GM21528 (cell line): ENCODE results near the gene NUDT5.
A peak's percentile ranks its signal among the peaks of the same experiment; 100 is the strongest.

Source experiments
- ATAC-seq: cut with Tn5 transposase; IDR thresholded peaks from one replicate; pipeline ENCODE4 v1.9.1; 2021; ENCODE audit warnings: mild to moderate bottlenecking, moderate library complexity; ENCODE audit not compliant: unreplicated experiment, low FRiP score

NUDT5 gene

DNA sequence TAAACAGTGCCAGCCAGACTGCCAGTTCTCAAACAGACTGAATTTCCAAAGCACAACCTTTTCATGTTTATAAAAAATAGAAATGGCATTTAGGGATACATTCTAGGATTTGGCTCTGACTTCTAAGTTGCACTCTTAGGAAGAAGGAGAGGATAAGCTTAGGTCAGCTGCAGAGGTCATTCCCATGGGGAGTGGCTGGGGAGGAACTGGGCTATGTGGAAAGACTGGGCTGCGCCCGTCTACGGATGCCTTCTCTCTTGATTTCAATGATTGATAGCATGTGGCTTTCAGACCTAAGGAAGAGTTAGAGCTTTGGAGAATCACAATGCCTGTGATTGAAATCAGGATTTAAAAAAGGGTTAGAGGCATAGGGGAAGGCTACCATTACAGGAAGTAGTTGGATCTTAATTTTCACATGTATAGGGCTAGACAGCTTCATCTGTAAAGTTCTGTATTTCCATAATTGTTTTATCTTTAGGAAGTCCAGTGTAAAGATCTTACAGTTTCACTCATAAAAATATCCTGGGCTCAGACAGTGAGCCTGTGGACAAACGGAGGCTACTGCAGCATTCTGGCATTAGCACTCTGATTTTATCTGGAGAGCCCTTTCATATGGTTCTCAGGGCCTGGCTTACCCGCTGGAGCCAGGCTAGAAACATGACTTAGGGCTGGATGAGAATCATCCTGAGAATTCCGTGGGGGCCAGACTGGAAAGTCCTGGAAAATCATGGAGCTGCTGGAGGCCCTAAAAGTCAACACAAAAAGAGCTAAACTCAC is 29.5 kb downstream of the NUDT5 start:
- no peak for ATAC-seq

DNA sequence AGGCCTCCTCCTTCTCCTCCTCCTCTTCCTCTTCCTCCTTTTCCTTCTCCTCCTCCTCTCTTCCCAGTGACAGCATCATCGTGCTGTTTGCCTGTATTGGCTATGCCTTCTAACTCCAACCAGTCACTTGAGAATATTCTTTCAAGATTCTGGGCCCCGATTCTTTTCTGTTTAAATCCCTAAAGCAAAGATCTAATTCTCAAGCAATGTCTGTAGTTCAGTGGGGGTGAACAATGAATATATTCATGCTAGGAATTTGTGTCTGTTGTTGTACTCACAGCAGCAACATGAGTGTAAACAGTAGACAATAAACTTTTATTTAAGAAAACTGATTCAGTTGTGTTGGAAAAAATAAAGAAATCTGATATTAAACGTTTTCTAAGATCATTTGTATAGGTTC is 30.7 kb downstream of the NUDT5 start:
- no peak for ATAC-seq

DNA sequence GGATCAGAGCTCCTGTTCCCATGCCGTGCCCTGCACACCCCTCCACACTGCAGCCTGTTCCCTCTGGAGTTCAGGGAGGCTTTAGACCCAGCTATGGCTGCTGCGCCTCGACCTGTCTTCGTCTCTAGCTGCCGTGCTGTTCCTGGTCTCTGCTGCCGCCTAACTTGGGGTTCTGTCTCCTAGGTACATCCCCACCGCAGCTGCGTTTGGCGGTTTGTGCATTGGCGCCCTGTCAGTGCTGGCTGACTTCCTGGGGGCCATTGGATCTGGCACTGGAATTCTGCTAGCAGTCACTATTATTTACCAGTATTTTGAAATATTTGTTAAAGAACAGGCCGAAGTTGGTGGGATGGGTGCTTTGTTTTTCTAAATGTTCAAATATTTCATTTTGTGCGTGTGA is 31.6 kb downstream of the NUDT5 start:
- ATAC-seq = no peak

DNA sequence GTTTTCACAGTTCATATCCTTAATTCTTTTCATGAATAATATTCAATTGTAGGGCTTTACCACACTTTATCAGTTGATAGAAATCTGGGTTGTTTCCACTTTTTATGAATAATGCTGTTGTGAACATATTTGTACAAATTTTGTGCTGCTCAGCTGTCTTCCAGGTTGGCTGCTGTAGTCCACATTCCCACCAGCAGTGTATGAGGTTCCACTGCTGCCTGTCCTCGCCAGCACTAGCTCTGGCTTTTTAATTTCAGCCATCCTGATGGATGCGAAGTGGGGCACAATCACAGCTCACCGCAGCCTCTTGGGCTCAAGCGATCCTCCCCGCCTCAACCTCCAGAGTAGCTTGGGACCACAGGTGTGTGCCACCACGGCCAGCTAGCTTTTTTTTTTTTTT is 32.8 kb downstream of the NUDT5 start:
- ATAC-seq = no peak

DNA sequence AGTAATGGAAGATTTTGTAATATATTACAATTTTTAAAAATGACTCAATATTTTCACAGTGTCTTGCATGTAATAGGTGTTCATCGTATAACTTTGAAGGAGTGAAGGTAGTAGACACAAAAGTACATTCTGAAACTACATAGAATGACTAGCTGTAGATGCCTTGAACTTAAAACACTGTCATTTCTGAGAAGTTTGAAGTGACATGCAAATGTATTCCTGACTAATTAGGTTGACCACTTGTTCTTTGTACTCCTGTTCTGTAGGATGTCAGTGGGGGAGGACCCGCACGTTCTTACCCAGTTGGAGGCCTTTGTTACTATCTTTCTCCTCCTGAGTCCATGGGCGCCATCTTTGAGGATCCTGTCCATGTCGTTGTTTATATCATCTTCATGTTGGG is 35.0 kb downstream of the NUDT5 start:
- ATAC-seq = no peak

DNA sequence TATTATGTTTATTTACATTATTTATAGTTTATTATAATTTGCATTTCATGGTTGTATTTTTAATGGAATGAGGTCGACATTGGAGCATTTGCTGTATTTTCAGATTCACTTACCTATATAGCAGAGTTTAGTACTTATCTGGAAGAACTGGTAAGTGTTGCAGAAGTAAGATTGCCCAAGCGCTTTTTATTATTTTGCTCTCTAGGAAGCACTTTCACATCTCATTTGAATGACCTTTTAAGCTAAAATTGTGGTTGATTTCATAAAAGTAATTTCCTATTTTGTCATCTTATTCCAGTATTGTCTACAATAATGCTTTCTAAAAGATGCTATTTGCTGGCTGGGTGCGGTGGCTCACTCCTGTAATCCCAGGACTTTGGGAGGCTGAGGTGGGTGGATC is 37.6 kb downstream of the NUDT5 start:
- ATAC-seq = no peak

DNA sequence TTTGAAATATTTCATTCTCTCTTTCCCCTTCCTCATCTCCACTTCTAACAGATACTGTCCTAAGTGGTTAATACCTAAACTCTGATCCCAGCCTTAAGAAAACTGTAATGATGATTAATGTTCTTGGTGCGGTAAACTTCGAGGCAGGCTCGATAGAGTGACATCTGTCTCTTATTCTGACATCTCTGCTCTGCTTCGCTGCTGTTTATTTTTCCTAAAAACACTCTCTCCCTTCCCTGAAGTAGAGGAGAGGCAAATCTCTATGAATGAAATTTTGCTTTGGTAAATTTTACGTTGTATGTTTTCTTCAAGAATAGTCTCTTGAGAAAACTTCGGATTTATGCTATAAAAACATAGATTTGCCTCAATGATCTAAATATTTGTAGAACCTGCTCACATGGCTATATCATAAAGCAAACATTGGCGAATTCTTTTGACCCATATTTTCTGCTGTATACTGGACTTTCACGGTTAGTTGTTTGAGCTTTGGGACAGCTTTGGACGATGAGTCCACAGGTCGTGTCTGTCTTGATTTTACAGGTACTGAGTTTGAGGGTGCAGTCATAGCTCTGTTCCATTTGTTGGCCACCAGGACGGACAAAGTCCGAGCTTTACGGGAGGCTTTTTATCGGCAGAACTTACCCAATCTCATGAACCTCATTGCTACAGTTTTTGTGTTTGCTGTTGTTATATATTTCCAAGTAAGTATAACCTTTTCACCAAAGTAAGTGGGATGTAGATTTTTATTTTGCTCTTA is 39.1 kb downstream of the NUDT5 start:
- ATAC-seq = no peak

DNA sequence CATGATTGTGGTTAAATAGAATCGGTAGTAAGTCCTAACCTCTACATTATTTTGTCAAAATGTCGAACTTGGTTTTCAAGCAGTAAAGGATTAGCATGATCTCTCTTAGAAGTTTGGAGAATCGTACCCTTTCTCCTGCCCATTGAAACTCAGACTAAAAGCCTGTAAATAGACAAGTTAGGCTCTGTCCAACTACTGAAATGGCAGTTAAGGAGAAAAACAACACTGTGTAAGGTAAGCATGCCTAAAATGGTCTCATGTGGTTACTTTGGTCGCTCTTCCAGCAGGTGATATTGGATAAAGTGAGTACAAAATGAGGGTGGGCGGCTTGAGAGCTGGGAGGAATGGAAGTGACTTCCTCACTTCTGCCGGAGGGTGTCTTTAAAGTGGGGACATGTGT is 41.2 kb downstream of the NUDT5 start:
- ATAC-seq = no peak

GRCh38 chr10:12150163-12150562 is 45.5 kb downstream of the NUDT5 start:
- no peak for ATAC-seq

GRCh38 chr10:12144538-12144937 is 51.2 kb downstream of the NUDT5 start:
- no peak for ATAC-seq

DNA sequence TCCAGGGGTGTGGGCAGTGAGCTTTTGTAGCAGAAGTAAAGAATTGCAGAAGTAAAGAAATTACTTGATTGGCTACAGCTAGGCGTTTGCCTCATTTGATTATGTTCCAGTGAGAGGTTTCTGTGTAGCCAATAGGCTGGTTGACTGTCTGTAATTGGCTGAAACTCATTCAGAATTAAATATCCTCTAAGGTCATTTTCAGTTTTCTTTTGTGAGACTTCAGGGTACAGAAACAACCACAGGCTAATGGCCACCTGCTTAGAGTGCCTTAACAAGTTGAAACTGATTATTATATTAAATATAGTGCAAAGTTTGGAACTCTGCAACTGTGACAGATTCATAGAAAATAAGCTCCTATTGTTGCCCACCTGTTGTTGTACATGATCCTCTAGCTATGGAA is 55.7 kb downstream of the NUDT5 start:
- no peak for ATAC-seq

GRCh38 chr10:12135631-12136030 is 60.1 kb downstream of the NUDT5 start:
- no peak for ATAC-seq

GRCh38 chr10:12130237-12130872 is 65.3 kb downstream of the NUDT5 start:
- peak; percentile 41 for ATAC-seq

DNA sequence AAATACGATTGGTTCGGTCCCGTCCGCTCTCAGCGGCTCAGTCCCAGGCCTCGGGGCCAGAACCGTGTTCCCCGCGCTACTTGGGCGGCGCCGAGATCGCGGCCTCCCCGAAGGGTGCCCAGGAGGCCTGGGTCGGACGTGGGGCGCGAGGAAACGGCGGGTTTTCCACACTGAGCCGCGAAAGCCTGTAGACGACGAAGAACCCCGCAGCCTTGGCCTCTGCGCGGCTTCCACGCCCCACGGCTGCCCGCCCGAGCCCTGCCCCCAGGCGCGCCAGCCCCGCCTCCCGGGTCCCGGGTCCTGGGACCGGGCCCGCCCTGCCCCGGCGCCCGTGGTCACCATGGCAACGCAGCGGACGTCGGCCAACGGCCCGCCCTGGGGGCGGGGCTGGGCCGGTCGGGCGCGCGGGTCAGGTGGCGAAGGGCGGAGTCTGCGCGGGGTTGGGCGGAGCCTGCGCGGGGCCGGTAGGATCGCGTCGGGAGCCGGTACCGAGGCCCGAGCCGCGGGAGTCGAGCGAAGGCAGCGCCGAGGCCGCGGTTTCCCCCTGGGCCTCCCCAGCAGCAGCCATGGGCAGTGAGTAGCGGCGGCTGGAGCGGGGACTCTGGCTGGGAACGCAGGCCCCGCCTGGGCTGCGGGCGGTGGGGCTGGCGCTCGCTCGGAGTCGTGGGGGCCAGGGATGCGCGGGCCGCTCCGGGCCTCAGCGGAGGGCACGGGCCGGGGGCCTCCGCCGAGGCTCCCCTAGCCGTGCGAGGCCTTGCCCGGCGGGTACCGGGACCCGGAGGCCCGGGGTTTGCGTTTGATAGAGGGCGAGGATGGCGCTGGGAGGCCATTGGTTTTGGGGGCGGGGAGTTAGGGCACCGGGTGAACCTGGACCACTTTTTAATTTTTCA is 66.2 kb downstream of the NUDT5 start, which contains the start of gene SEC61A2:
Gene SEC61A2, plus strand, starts transcription at position 456 of the 890 bp plus-strand sequence. Its CDS starts 111 bp downstream, at position 567.
- ATAC-seq = peak; percentile 88

DNA sequence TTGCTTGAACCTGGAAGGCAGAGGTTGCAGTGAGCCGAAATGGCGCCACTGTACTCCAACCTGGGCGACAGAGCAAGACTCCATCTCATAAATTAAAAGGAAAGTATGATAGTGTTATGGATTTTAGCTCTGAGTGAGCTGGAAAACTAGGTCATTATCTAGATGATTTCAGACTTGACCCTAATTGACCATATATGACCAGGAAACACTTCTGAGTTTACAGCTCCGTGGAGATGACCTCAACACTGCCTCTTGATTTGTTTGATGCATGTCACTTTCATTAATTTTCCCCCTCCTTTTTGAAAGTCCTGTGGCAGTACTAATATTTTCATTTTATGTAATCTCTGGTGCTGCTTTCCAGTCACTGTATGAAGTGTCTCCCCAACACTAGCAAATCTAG is 74.0 kb downstream of the NUDT5 start:
- no peak for ATAC-seq
